HepG2 (cell line): ENCODE data around the gene HS6ST1. TPM values are rescaled to one million over a fixed set of nuclear protein-coding genes. Genes with fewer than 3 reads are reported as not detected.

Experiments used
- ATAC-seq: fragments of 200-7000 bp; cut with Tn5 transposase; 3 replicates; pipeline ENCODE4 v1.9.1; 2020; ENCODE audit warnings: mild to moderate bottlenecking, moderate library complexity
- BruUV-seq: library from RNA; stranded (reverse); fragments of 400-500 nt; replicated peaks from 2 replicates; lab custom pipeline; 2021; lab: Mats Ljungman, UMichigan
- CTCF ChIA-PET: fragments of 300-600 bp; formaldehyde crosslinking; extraction: SDS; loops from one replicate; lab custom pipeline; 2021; ENCODE audit warnings: low total read pairs, inconsistent platforms, low intra/inter-chr PET ratio; lab: Yijun Ruan, JAX
- POLR2A ChIA-PET: fragments of 350-600 bp; sonication (Branson Sonifier 250); formaldehyde crosslinking; loops from one replicate; lab custom pipeline; 2020; ENCODE audit warnings: antibody characterized with exemption, inconsistent platforms; lab: Yijun Ruan, JAX
- DNase-seq: peaks from one replicate; pipeline ENCODE4 v3.0.0-alpha.2; 2015; ENCODE audit warnings: low spot score
- FAIRE-seq: peaks from 3 replicates; lab custom pipeline; 2011; peaks lifted over from hg19 to GRCh38; lab: Jason Lieb, UNC
- H2AFZ ChIP-seq: one replicate; pipeline ENCODE4 v1.6.1; 2011; ENCODE audit warnings: low read length, inconsistent platforms
- H3K27ac ChIP-seq: fragments of 300-600 bp; 3 replicates; pipeline ENCODE4 v1.8.0; 2011; ENCODE audit warnings: mixed run types, mild to moderate bottlenecking, mixed read lengths, low read length, inconsistent platforms; ENCODE audit not compliant: insufficient read depth; ENCODE audit errors: extremely low read length
- H3K27me3 ChIP-seq, 2 experiments: fragments of 200-600 bp in 1 of 2; 2 replicates in 1 of 2; 3 replicates in 1 of 2; pipeline versions ENCODE4 v1.6.0 to v1.8.0; 2011; ENCODE audit warnings: low read length in 2 of 2, mild to moderate bottlenecking in 2 of 2, moderate library complexity in 2 of 2, inconsistent platforms in 1 of 2; ENCODE audit not compliant: insufficient read depth in 2 of 2, control insufficient read depth in 1 of 2
- H3K36me3 ChIP-seq, 2 experiments: fragments of 200-600 bp in 1 of 2; replicated peaks in 1 of 2; 2 replicates in 1 of 2; 3 replicates in 1 of 2; pipeline versions ENCODE4 v1.5.1 to v1.8.0; 2011; ENCODE audit warnings: low read length in 2 of 2, inconsistent platforms in 1 of 2; ENCODE audit not compliant: insufficient read depth in 2 of 2, control insufficient read depth in 1 of 2
- H3K4me1 ChIP-seq: 2 replicates; pipeline ENCODE4 v1.5.1; 2012; ENCODE audit warnings: low read length, inconsistent platforms; ENCODE audit not compliant: insufficient read depth
- H3K4me2 ChIP-seq: 2 replicates; pipeline ENCODE4 v1.6.0; 2011; ENCODE audit warnings: low read depth, low read length, inconsistent platforms
- H3K4me3 ChIP-seq, 3 experiments: fragments of 200-600 bp in 1 of 3; sonication (generic), shearing (Covaris generic) in 1 of 3; replicated peaks in 1 of 3; 2 replicates each; pipeline ENCODE4 v1.5.1; 2011 to 2016; ENCODE audit warnings: low read length in 3 of 3, inconsistent platforms in 2 of 3, low read depth in 2 of 3, mild to moderate bottlenecking in 2 of 3, control low read depth in 1 of 3, mixed read lengths in 1 of 3; ENCODE audit not compliant: insufficient read depth in 1 of 3
- H3K79me2 ChIP-seq: one replicate; pipeline ENCODE4 v1.6.1; 2011; ENCODE audit warnings: low read length, inconsistent platforms; ENCODE audit not compliant: insufficient read depth
- H3K9ac ChIP-seq: 2 replicates; pipeline ENCODE4 v1.6.0; 2011; ENCODE audit warnings: mild to moderate bottlenecking, low read depth, low read length, inconsistent platforms; ENCODE audit not compliant: insufficient read depth
- H3K9me3 ChIP-seq: 2 replicates; pipeline ENCODE4 v1.5.1; 2012; ENCODE audit warnings: mild to moderate bottlenecking, low read length
- H4K20me1 ChIP-seq: 2 replicates; pipeline ENCODE4 v1.6.0; 2011; ENCODE audit warnings: inconsistent platforms, mild to moderate bottlenecking, low read length, moderate library complexity; ENCODE audit not compliant: insufficient read depth
- CBX5 ChIP-seq: sonication (generic); formaldehyde crosslinking; IDR thresholded peaks from 2 replicates; pipeline ENCODE4 v1.4.0; 2020; ENCODE audit warnings: missing genetic modification reagents, borderline replicate concordance
- GPN1 ChIP-seq: sonication (generic); formaldehyde crosslinking; IDR thresholded peaks from 2 replicates; pipeline ENCODE4 v1.5.1; 2020; ENCODE audit warnings: missing genetic modification reagents, borderline replicate concordance
- NFKB2 ChIP-seq: sonication (generic); formaldehyde crosslinking; IDR thresholded peaks from 2 replicates; pipeline ENCODE4 v1.4.0; 2020; ENCODE audit warnings: missing genetic modification reagents, borderline replicate concordance
- SP5 ChIP-seq: IDR thresholded peaks from 2 replicates; pipeline ENCODE4 v1.6.1; 2016; ENCODE audit warnings: low read depth, borderline replicate concordance
- SPEN ChIP-seq: sonication (generic); formaldehyde crosslinking; IDR thresholded peaks from 2 replicates; pipeline ENCODE4 v1.5.1; 2020; ENCODE audit warnings: low read depth, mild to moderate bottlenecking, missing genetic modification reagents
- TAF1 ChIP-seq: sonication (generic); formaldehyde crosslinking; IDR thresholded peaks from 2 replicates; pipeline ENCODE4 v1.4.0; 2020; ENCODE audit warnings: missing genetic modification reagents
- TCF7 ChIP-seq: sonication (generic); IDR thresholded peaks from 2 replicates; pipeline ENCODE4 v1.6.1; 2016; ENCODE audit warnings: antibody characterized with exemption, low read depth
- TGIF2 ChIP-seq: IDR thresholded peaks from 2 replicates; pipeline ENCODE4 v1.6.1; 2016; ENCODE audit warnings: control low read depth, missing compliant biosample characterization
- YEATS2 ChIP-seq: sonication (generic); formaldehyde crosslinking; IDR thresholded peaks from 2 replicates; pipeline ENCODE4 v1.4.0; 2020; ENCODE audit warnings: missing genetic modification reagents, borderline replicate concordance
- ZMYM3 ChIP-seq: sonication (generic); formaldehyde crosslinking; IDR thresholded peaks from 2 replicates; pipeline ENCODE4 v1.5.1; 2020; ENCODE audit warnings: mild to moderate bottlenecking, missing genetic modification reagents
- ZNF709 ChIP-seq: sonication (generic); formaldehyde crosslinking; IDR thresholded peaks from 2 replicates; pipeline ENCODE4 v1.5.0; 2020; ENCODE audit warnings: mild to moderate bottlenecking, missing genetic modification reagents
- WGBS: methylation state at CpG from one replicate; pipeline ENCODE4 v1.1.6; 2017; ENCODE audit warnings: low lambda C conversion rate; 5-methylcytosine and 5-hydroxymethylcytosine counted together
- in situ Hi-C: cut with HindIII; loops from 2 replicates; pipeline ENCODE4 v1.10.0; 2017; ENCODE audit warnings: low pct_unique_long_range_greater_than_20kb; ENCODE audit not compliant: extremely low pct_ligation_motif_present
- intact Hi-C: fragments of 100-400 bp; cut with micrococcal nuclease; formaldehyde crosslinking; loops from one replicate; pipeline ENCODE4 v1.10.0; 2022; ENCODE audit not compliant: unreplicated experiment
- polyA plus RNA-seq, 8 experiments: library from polyadenylated mRNA; depleted of rRNA in 3 of 8; stranded (reverse) in 7 of 8; unstranded in 1 of 8; fragments of >200 nt; fragmentation: Illumina TruSeq in 4 of 8; extraction: Trizol in 4 of 8; gene quantifications; 2 replicates each; pipeline versions ENCODE4 v1.2.1 to v1.2.3, GENCODE V29; 2011 to 2016; ENCODE audit warnings: low read depth in 4 of 8, missing spikeins in 1 of 8, mixed read lengths in 1 of 8; ENCODE audit not compliant: insufficient read depth in 1 of 8
- total RNA-seq, 5 experiments: library from RNA; depleted of rRNA; stranded (reverse); fragments of >200 nt; fragmentation: Illumina TruSeq; extraction: Trizol; gene quantifications; 2 replicates each; pipeline ENCODE4 v1.2.3, GENCODE V29; 2016; ENCODE audit warnings: low read depth in 1 of 5
- TF ChIP-seq, protein P1 (sequence below): sonication (generic); formaldehyde crosslinking; IDR thresholded peaks from 2 replicates; pipeline ENCODE4 v1.4.0; 2020; ENCODE audit warnings: low read depth, mild to moderate bottlenecking, missing genetic modification reagents
- TF ChIP-seq, protein P2 (sequence below): sonication (generic); formaldehyde crosslinking; IDR thresholded peaks from 2 replicates; pipeline ENCODE4 v1.4.0; 2020; ENCODE audit warnings: missing genetic modification reagents, mild to moderate bottlenecking, borderline replicate concordance
- TF ChIP-seq, protein P3 (sequence below): sonication (generic); formaldehyde crosslinking; IDR thresholded peaks from 2 replicates; pipeline ENCODE4 v1.5.0; 2020; ENCODE audit warnings: mild to moderate bottlenecking, missing genetic modification reagents, moderate library complexity
- TF ChIP-seq, protein P4 (sequence below): sonication (generic); formaldehyde crosslinking; conservative IDR thresholded peaks from 2 replicates; pipeline ENCODE4 v1.4.0; 2020; ENCODE audit warnings: missing genetic modification reagents
- TF ChIP-seq, protein P5 (sequence below): sonication (generic); formaldehyde crosslinking; IDR thresholded peaks from 2 replicates; pipeline ENCODE4 v1.4.0; 2020; ENCODE audit warnings: mild to moderate bottlenecking, missing genetic modification reagents

HS6ST1 gene
- total and polyA plus RNA-seq, 2 of the 13 experiments (the other 11 are each of a cell fraction or from before 2014, with no cell fraction given): 34.5 to 84.6 TPM

DNA sequence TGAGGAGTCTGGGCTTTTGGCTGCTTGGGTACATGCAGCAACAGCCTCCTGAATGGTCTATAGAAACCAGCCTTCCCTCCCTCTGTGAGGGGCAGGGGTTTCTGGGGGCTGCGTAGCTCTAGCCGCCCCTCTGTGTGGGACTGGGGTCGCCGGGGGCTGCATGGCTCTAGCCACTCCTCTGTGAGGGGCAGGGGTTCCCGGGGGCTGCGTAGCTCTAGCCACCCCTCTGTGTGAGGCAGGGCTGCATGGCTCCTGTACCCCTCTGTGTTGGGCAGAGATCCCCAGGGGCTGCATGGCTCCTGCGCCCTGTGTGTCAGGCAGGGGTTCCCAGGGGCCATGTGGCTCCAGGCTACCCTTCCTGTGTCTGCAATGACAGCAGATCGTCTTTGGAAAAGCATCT, 17.6 kb downstream of the HS6ST1 start:
- ATAC-seq (no peak), FAIRE-seq (no peak), DNase-seq (no peak)
- Histone ChIP-seq H2AFZ (no peak overlapping the region), H3K4me3 (no peak overlapping the region), H3K36me3 (peaks cover 41 to 82% of the 10 kb centered on the region in 2 experiments), H3K27ac (no peak overlapping the region), H3K4me2 (no peak overlapping the region), H3K4me1 (peaks cover 41% of the 10 kb centered on the region), H4K20me1 (peaks cover 90% of the 10 kb centered on the region), H3K27me3 (no peaks in the 10 kb centered on the region), H3K79me2 (peaks cover 100% of the 10 kb centered on the region), H3K9ac (no peak overlapping the region), H3K9me3 (no peaks in the 10 kb centered on the region)
- CTCF ChIA-PET: no interaction called here
- intact Hi-C loops (no loop called here), in situ Hi-C loops (no loop called here)
- no TSS peak for BruUV-seq
- WGBS: 95% methylated on average over 3 of the region's 8 CpGs
- TF ChIP-seq, protein P1, sequence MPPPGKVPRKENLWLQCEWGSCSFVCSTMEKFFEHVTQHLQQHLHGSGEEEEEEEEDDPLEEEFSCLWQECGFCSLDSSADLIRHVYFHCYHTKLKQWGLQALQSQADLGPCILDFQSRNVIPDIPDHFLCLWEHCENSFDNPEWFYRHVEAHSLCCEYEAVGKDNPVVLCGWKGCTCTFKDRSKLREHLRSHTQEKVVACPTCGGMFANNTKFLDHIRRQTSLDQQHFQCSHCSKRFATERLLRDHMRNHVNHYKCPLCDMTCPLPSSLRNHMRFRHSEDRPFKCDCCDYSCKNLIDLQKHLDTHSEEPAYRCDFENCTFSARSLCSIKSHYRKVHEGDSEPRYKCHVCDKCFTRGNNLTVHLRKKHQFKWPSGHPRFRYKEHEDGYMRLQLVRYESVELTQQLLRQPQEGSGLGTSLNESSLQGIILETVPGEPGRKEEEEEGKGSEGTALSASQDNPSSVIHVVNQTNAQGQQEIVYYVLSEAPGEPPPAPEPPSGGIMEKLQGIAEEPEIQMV (CRISPR knock-in tag): no peak
- TF ChIP-seq, protein P2, sequence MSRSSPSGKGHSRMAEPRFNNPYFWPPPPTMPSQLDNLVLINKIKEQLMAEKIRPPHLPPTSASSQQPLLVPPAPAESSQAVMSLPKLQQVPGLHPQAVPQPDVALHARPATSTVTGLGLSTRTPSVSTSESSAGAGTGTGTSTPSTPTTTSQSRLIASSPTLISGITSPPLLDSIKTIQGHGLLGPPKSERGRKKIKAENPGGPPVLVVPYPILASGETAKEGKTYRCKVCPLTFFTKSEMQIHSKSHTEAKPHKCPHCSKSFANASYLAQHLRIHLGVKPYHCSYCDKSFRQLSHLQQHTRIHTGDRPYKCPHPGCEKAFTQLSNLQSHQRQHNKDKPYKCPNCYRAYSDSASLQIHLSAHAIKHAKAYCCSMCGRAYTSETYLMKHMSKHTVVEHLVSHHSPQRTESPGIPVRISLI (CRISPR knock-in tag): no peak
- TF ChIP-seq GPN1 (CRISPR knock-in tag): no peak
- TF ChIP-seq, protein P3, sequence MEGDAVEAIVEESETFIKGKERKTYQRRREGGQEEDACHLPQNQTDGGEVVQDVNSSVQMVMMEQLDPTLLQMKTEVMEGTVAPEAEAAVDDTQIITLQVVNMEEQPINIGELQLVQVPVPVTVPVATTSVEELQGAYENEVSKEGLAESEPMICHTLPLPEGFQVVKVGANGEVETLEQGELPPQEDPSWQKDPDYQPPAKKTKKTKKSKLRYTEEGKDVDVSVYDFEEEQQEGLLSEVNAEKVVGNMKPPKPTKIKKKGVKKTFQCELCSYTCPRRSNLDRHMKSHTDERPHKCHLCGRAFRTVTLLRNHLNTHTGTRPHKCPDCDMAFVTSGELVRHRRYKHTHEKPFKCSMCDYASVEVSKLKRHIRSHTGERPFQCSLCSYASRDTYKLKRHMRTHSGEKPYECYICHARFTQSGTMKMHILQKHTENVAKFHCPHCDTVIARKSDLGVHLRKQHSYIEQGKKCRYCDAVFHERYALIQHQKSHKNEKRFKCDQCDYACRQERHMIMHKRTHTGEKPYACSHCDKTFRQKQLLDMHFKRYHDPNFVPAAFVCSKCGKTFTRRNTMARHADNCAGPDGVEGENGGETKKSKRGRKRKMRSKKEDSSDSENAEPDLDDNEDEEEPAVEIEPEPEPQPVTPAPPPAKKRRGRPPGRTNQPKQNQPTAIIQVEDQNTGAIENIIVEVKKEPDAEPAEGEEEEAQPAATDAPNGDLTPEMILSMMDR (CRISPR knock-in tag): no peak
- no peak for TF ChIP-seq SPEN (CRISPR knock-in tag)
- no peak for TF ChIP-seq SP5
- no peak for TF ChIP-seq CBX5 (CRISPR knock-in tag)
- TF ChIP-seq YEATS2: no peak
- no peak for TF ChIP-seq ZNF709 (CRISPR knock-in tag)
- TF ChIP-seq TCF7: no peak
- no peak for TF ChIP-seq NFKB2 (CRISPR knock-in tag)
- no peak for TF ChIP-seq TGIF2
- TF ChIP-seq, protein P4, sequence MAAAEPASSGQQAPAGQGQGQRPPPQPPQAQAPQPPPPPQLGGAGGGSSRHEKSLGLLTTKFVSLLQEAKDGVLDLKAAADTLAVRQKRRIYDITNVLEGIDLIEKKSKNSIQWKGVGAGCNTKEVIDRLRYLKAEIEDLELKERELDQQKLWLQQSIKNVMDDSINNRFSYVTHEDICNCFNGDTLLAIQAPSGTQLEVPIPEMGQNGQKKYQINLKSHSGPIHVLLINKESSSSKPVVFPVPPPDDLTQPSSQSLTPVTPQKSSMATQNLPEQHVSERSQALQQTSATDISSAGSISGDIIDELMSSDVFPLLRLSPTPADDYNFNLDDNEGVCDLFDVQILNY (CRISPR knock-in tag): no peak
- no peak for TF ChIP-seq ZMYM3 (CRISPR knock-in tag)
- no peak for TF ChIP-seq TAF1 (CRISPR knock-in tag)
- TF ChIP-seq, protein P5, sequence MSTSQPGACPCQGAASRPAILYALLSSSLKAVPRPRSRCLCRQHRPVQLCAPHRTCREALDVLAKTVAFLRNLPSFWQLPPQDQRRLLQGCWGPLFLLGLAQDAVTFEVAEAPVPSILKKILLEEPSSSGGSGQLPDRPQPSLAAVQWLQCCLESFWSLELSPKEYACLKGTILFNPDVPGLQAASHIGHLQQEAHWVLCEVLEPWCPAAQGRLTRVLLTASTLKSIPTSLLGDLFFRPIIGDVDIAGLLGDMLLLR (CRISPR knock-in tag): no peak
- POLR2A ChIA-PET: no interaction called here
